Neural crest cell (in vitro differentiated cells): ENCODE results near the gene RGS1. TPM values are rescaled to one million over a fixed set of nuclear protein-coding genes. Genes with fewer than 3 reads are reported as not detected.

Source experiments
- DNase-seq: peaks from one replicate; pipeline ENCODE4 v3.0.0; 2021; ENCODE audit warnings: low read depth, mixed read lengths, low spot score
- H3K27ac Mint-ChIP-seq: one replicate; pipeline ENCODE4 v1.8.0; 2021; ENCODE audit warnings: mild to moderate bottlenecking, mixed read lengths; ENCODE audit not compliant: unreplicated experiment
- H3K27me3 Mint-ChIP-seq: 2 replicates; pipeline ENCODE4 v1.8.0; 2021; ENCODE audit warnings: low read depth, mild to moderate bottlenecking, mixed read lengths
- H3K36me3 Mint-ChIP-seq: 2 replicates; pipeline ENCODE4 v1.8.0; 2021; ENCODE audit warnings: low read depth, mild to moderate bottlenecking, mixed read lengths
- H3K4me1 Mint-ChIP-seq: 2 replicates; pipeline ENCODE4 v1.8.0; 2021; ENCODE audit warnings: mixed read lengths
- H3K4me3 Mint-ChIP-seq: one replicate; pipeline ENCODE4 v1.8.0; 2021; ENCODE audit warnings: mild to moderate bottlenecking, mixed read lengths
- H3K9me3 Mint-ChIP-seq: 2 replicates; pipeline ENCODE4 v1.8.0; 2021; ENCODE audit warnings: mixed read lengths
- CTCF ChIP-seq: fragments of 200-600 bp; sonication (generic); conservative IDR thresholded peaks from 2 replicates; pipeline ENCODE4 v1.5.0; 2021; ENCODE audit warnings: antibody characterized with exemption, mild to moderate bottlenecking
- total RNA-seq: library from RNA; stranded (reverse); gene quantifications from 2 replicates; pipeline ENCODE4 v1.2.1, GENCODE V29; 2021

Gene RGS1
- total RNA-seq, 1 donor from 2014 or later, result not detected

DNA sequence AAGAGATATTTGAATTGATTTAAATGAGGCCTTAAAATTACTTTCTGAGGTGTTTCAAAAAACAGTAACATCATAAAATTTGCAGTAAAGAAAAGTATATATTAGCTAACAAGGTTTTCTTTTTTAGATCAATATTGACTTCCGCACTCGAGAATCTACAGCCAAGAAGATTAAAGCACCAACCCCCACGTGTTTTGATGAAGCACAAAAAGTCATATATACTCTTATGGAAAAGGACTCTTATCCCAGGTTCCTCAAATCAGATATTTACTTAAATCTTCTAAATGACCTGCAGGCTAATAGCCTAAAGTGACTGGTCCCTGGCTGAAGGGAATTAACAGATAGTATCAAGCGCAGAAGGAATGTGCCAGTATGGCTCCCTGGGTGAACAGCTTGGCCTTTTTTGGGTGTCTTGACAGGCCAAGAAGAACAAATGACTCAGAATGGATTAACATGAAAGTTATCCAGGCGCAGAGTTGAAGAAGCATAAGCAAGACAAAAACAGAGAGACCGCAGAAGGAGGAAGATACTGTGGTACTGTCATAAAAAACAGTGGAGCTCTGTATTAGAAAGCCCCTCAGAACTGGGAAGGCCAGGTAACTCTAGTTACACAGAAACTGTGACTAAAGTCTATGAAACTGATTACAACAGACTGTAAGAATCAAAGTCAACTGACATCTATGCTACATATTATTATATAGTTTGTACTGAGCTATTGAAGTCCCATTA, 3.6 kb downstream of the RGS1 start:
- Mint-ChIP-seq H3K36me3 (no peaks in the 10 kb centered on the region), H3K4me3 (no peak overlapping the region), H3K4me1 (no peaks in the 10 kb centered on the region), H3K27me3 (no peaks in the 10 kb centered on the region), H3K9me3 (no peaks in the 10 kb centered on the region), H3K27ac (no peak overlapping the region)
- no peak for DNase-seq
- no peak for TF ChIP-seq CTCF

DNA sequence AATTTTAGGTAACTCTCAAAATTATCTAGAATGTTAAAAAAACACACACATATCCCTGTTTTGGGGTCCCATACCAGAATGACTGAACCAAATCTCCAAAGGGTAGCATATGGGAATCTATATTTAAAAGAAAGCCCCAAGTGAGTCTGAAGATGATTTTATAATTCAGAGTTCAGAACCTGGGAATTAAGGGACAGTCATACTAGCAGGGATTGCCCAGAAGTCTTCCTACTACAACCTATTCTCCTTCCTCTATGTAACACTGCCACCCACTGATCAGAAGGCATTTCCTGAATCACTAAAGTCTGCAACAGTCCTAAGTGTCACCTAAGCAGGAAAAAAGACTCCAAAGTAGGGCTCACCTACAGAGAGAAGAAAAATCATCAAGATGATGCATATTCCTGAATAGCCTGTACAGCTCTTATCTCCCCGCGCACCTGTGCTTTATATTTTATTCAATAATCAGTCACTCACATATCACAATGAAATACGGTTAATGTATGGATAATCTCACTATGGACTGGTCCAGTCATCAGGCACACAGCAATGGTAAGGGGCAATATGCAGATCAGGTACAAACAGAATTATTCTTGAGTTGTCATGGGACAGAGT, 4.9 kb downstream of the RGS1 start:
- peak; percentile 40 for TF ChIP-seq CTCF
- H3K27me3 Mint-ChIP-seq, result no peaks in the 10 kb centered on the region

GRCh38 chr1:192581131-192581927, 5.8 kb downstream of the RGS1 start:
- Mint-ChIP-seq H3K4me1 (peaks cover 6% of the 10 kb centered on the region), H3K27me3 (no peaks in the 10 kb centered on the region), H3K9me3 (no peaks in the 10 kb centered on the region), H3K4me3 (no peak overlapping the region), H3K36me3 (no peaks in the 10 kb centered on the region), H3K27ac (no peak overlapping the region)
- no peak for DNase-seq
- TF ChIP-seq CTCF, result no peak

More for the DNA sequence above, 4.9 kb downstream of the RGS1 start:
- Mint-ChIP-seq H3K36me3 (no peaks in the 10 kb centered on the region), H3K9me3 (no peaks in the 10 kb centered on the region), H3K4me3 (no peak overlapping the region), H3K27ac (no peak overlapping the region), H3K4me1 (peaks cover 6% of the 10 kb centered on the region)
- no peak for DNase-seq

DNA sequence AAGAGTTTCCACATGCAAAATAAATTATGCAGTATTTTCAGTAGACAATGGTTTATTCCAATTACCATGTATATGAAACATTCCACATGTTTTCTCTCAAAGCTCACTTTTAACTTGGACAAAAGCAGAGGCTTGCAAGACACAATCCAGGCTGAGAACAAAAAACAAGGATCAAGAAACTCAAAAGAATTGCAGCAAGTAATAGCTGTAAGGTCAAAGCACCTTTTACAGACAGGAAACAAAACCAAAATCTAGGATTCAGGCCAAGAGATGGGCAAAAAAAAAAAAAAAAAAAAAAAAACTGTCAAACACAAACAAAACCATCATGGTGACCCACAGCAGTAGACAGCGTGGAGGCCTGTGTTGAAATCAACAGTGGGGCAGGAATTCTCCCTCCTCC, 9.3 kb downstream of the RGS1 start:
- TF ChIP-seq CTCF, result no peak
- no peak overlapping the region for H3K4me3 Mint-ChIP-seq
- peaks cover 6% of the 10 kb centered on the region for H3K4me1 Mint-ChIP-seq
- no peak overlapping the region for H3K27ac Mint-ChIP-seq
- DNase-seq, result no peak
- no peaks in the 10 kb centered on the region for H3K36me3 Mint-ChIP-seq
- no peaks in the 10 kb centered on the region for H3K9me3 Mint-ChIP-seq
- no peaks in the 10 kb centered on the region for H3K27me3 Mint-ChIP-seq

DNA sequence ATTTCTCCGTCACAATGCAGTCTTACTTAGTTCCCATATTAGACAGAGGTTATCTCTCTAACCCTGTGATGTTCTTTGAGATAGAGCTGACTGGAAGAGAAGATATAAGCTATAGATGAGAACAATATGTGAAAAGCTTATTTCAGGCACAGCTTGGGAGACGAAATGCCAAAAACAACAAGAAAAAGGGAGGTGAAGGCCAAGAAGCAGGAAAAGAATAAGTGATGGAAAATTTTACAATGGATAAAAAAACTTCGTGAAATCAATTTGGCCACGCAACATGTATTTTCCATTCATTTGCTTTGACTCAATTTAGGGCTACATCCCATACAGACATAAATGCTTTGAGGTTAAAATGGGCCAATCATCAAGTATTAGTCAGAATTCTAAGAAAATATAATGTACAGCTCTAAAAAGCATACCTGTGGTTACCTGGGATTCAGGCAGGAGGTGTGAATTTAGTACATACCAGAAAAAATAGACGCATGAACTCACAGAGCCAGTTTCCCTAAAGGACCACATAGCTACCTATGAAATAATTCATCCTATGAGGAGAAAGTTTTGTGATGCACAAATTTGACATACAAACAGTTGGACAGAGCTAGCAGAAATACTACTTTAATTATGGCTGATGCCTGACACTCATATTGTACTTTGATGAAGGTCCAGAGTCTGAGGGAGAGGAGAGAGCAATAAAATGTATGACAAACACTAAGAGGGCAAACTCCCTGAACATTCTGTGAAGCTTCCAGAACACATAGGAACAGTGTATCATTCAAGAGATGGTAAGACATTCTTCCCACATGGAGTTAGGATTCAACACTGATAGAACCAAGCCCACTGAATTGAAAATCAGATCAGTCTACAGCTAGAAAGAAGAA, 12.1 kb downstream of the RGS1 start:
- DNase-seq, result no peak
- H3K27me3 Mint-ChIP-seq, result no peaks in the 10 kb centered on the region
- H3K36me3 Mint-ChIP-seq, result no peaks in the 10 kb centered on the region
- H3K27ac Mint-ChIP-seq, result no peak overlapping the region
- no peak overlapping the region for H3K4me3 Mint-ChIP-seq
- no peak for TF ChIP-seq CTCF
- H3K4me1 Mint-ChIP-seq, result peaks cover 6% of the 10 kb centered on the region
- no peaks in the 10 kb centered on the region for H3K9me3 Mint-ChIP-seq
